Activated CD8-positive, alpha-beta T cell treated with anti-CD3 and anti-CD28 coated beads for 36 hours (primary cell): ENCODE measurements around the gene DYSF. TPM values are rescaled to one million over a fixed set of nuclear protein-coding genes. Genes with fewer than 3 reads are reported as not detected.

Experiments
- ATAC-seq: fragments of 200-7000 bp; cut with Tn5 transposase; one replicate; pipeline ENCODE4 v1.10.0; 2021; ENCODE audit warnings: mild to moderate bottlenecking, moderate library complexity
- CTCF ChIA-PET: fragments of 350-600 bp; sonication (Branson Sonifier 250); formaldehyde crosslinking; loops from one replicate; lab custom pipeline; 2021; ENCODE audit warnings: antibody characterized with exemption; lab: Charles Lee
- POLR2A ChIA-PET: fragments of 350-600 bp; sonication (Branson Sonifier 250); formaldehyde crosslinking; loops from one replicate; lab custom pipeline; 2021; ENCODE audit warnings: antibody characterized with exemption; lab: Charles Lee
- DNase-seq: peaks from one replicate; pipeline ENCODE4 v3.0.0-alpha.2; 2020
- H3K27ac Mint-ChIP-seq: one replicate; pipeline ENCODE4 v1.8.0; 2021; ENCODE audit warnings: mild to moderate bottlenecking, mixed read lengths
- H3K27me3 Mint-ChIP-seq: one replicate; pipeline ENCODE4 v1.8.0; 2021; ENCODE audit warnings: mixed read lengths
- H3K36me3 Mint-ChIP-seq: one replicate; pipeline ENCODE4 v1.8.0; 2021; ENCODE audit warnings: low read depth, mixed read lengths
- H3K4me1 Mint-ChIP-seq: one replicate; pipeline ENCODE4 v1.8.0; 2021; ENCODE audit warnings: low read depth, mixed read lengths
- H3K4me3 Mint-ChIP-seq: one replicate; pipeline ENCODE4 v1.8.0; 2021; ENCODE audit warnings: mild to moderate bottlenecking, moderate library complexity, mixed read lengths
- H3K9me3 Mint-ChIP-seq: one replicate; pipeline ENCODE4 v1.8.0; 2021; ENCODE audit warnings: mixed read lengths
- CTCF ChIP-seq: fragments of 200-600 bp; IDR thresholded peaks from one replicate; pipeline ENCODE4 v1.8.0; 2022; ENCODE audit warnings: antibody characterized with exemption, mild to moderate bottlenecking
- intact Hi-C: fragments of 100-400 bp; cut with micrococcal nuclease; formaldehyde crosslinking; loops from one replicate; pipeline ENCODE4 v1.10.0; 2022
- total RNA-seq, 2 experiments: library from RNA; stranded (reverse); gene quantifications; one replicate each; pipeline ENCODE4 v1.2.3, GENCODE V29; 2021

Gene DYSF
- total RNA-seq, 2 experiments from 2014 or later = 3.5 to 3.8 TPM

- no peak for DNase-seq
- ChIA-PET POLR2A (no interaction called here), CTCF (interaction anchor here (1.3 kb wide), 1 partner anchor 11 kb away, joined by 3 read pairs; no protein-coding TSS in a partner anchor)
- intact Hi-C loops = no loop called here
- H3K36me3 Mint-ChIP-seq = no peaks in the 10 kb centered on the region
- no peak overlapping the region for H3K27ac Mint-ChIP-seq
- H3K4me1 Mint-ChIP-seq = no peaks in the 10 kb centered on the region
- no peak overlapping the region for H3K4me3 Mint-ChIP-seq
- no peak for ATAC-seq
- TF ChIP-seq CTCF = no peak
- no peaks in the 10 kb centered on the region for H3K27me3 Mint-ChIP-seq
- H3K9me3 Mint-ChIP-seq = no peaks in the 10 kb centered on the region
Measured at GRCh38 chr2:71499691-71500090, 46.3 kb downstream of the DYSF start.

GRCh38 chr2:71500426-71501079, 47.2 kb downstream of the DYSF start:
- ChIA-PET POLR2A (no interaction called here), CTCF (interaction anchor here (0.9 to 1.2 kb wide), 2 partner anchors 9 to 10 kb away, joined by 3 to 4 read pairs; no protein-coding TSS in a partner anchor)
- H3K9me3 Mint-ChIP-seq = no peaks in the 10 kb centered on the region
- no peaks in the 10 kb centered on the region for H3K27me3 Mint-ChIP-seq
- H3K27ac Mint-ChIP-seq = no peak overlapping the region
- no peak overlapping the region for H3K4me3 Mint-ChIP-seq
- no peaks in the 10 kb centered on the region for H3K4me1 Mint-ChIP-seq
- intact Hi-C loops = no loop called here
- no peak for ATAC-seq
- DNase-seq = no peak
- TF ChIP-seq CTCF = no peak
- no peaks in the 10 kb centered on the region for H3K36me3 Mint-ChIP-seq

GRCh38 chr2:71502941-71503738, 49.8 kb downstream of the DYSF start:
- CTCF ChIA-PET = no interaction called here
- intact Hi-C loops = no loop called here
- ATAC-seq = no peak

GRCh38 chr2:71503837-71504236, 50.5 kb downstream of the DYSF start:
- Mint-ChIP-seq H3K4me1 (no peaks in the 10 kb centered on the region), H3K9me3 (no peaks in the 10 kb centered on the region), H3K27ac (no peak overlapping the region), H3K27me3 (peaks cover 2% of the 10 kb centered on the region), H3K36me3 (no peaks in the 10 kb centered on the region), H3K4me3 (no peak overlapping the region)
- no peak for TF ChIP-seq CTCF
- DNase-seq (no peak), ATAC-seq (no peak)
- ChIA-PET POLR2A (no interaction called here), CTCF (no interaction called here)
- intact Hi-C loops = no loop called here

More at GRCh38 chr2:71502941-71503738, 49.8 kb downstream of the DYSF start:
- POLR2A ChIA-PET = no interaction called here
- Mint-ChIP-seq H3K4me1 (no peaks in the 10 kb centered on the region), H3K27me3 (no peaks in the 10 kb centered on the region), H3K4me3 (no peak overlapping the region), H3K27ac (no peak overlapping the region), H3K9me3 (no peaks in the 10 kb centered on the region), H3K36me3 (no peaks in the 10 kb centered on the region)
- no peak for DNase-seq
- TF ChIP-seq CTCF = no peak

GRCh38 chr2:71504611-71505010, 51.2 kb downstream of the DYSF start:
- Mint-ChIP-seq H3K4me3 (no peak overlapping the region), H3K27me3 (peaks cover 2% of the 10 kb centered on the region), H3K36me3 (no peaks in the 10 kb centered on the region), H3K4me1 (no peaks in the 10 kb centered on the region), H3K9me3 (no peaks in the 10 kb centered on the region), H3K27ac (no peak overlapping the region)
- no peak for DNase-seq
- ChIA-PET CTCF (interaction anchor here (1.7 to 8.4 kb wide), 2 partner anchors 9 to 206 kb away, joined by 4 to 114 read pairs; no protein-coding TSS in a partner anchor), POLR2A (no interaction called here)
- ATAC-seq = no peak
- TF ChIP-seq CTCF = no peak
- intact Hi-C loops = no loop called here
